Body of pancreas (tissue), 4 donors: ENCODE data around the gene SIN3A.

Experiments
- CTCF ChIP-seq, 7 experiments: fragments of 450-650 bp in 4 of 7; fragments of 200-600 bp in 3 of 7; sonication (generic) in 3 of 7; IDR thresholded peaks; one replicate each; pipeline ENCODE4 v1.5.1; 2016 to 2019; ENCODE audit warnings: antibody characterized with exemption in 7 of 7
- POLR2A ChIP-seq, 3 donors: fragments of 450-650 bp; IDR thresholded peaks; one replicate each; pipeline ENCODE4 v1.6.1; 2016; ENCODE audit warnings: antibody characterized with exemption in 3 of 3, mild to moderate bottlenecking in 2 of 3

GRCh38 chr15:75354454-75354853 lies 97.0 kb downstream of the SIN3A start:
- TF ChIP-seq CTCF (IDR thresholded peaks at IDR 0.05) (no peak), POLR2A (IDR thresholded peaks at IDR 0.05) (no peak)
